ENCODE data around the gene GMEB2. TPM values are rescaled to one million over a fixed set of nuclear protein-coding genes. Genes with fewer than 3 reads are reported as not detected.
"Not testable (repeated sequence)": the region's sequence is repeated elsewhere in the genome, so short reads cannot be mapped to it uniquely, and the experiment has no call there.

Gene GMEB2
- total RNA-seq, 1 donor from 2014 or later, result 12.4 TPM

DNA sequence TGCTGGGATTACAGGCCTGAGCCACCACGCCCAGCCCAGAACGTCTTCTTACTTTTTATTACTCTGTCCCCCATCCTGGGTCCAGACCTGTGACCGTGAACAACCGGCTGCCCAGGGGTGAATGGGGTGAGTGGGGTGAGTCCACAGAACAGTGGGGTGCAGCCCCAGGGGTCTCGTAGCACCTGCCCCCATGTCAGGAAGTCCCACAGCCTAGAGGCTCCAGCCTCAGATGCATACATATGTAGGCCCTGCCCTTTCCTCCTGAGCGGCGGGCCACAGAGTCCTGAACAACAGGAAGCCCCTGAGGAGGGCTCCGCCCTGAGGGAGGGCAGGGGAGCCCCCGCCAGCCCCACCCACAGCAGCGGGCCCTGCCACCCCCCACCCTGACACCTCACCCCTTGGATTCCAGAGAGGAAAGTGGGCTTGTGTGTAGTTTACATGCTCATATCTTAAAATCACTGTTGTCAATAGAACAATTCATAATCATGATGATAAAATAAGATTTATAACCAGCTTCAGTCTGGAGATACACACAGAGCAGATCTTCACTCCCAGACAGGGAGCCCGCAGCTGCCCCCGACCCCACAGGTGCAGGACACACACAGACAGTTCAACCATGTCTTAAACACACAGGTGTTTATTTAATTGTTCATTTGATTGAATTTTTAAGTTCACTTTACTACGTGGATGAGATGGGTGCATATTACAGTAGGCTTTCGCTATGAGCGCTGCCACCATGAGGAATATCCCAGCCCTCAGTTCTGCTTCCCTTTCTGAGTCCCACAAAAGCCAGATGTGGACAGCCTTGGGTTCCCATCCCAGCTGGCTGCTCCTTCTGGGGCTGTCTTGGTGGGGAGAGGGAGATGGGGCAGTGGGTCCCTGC, 12.4 kb upstream of the GMEB2 start:
- no peak for DNase-seq (ENCODE audit: low read depth)

- no peak for DNase-seq (ENCODE audit: low read depth)
These were observed 10.1 kb upstream of the GMEB2 start for GRCh38 chr20:63636752-63637628.

DNA sequence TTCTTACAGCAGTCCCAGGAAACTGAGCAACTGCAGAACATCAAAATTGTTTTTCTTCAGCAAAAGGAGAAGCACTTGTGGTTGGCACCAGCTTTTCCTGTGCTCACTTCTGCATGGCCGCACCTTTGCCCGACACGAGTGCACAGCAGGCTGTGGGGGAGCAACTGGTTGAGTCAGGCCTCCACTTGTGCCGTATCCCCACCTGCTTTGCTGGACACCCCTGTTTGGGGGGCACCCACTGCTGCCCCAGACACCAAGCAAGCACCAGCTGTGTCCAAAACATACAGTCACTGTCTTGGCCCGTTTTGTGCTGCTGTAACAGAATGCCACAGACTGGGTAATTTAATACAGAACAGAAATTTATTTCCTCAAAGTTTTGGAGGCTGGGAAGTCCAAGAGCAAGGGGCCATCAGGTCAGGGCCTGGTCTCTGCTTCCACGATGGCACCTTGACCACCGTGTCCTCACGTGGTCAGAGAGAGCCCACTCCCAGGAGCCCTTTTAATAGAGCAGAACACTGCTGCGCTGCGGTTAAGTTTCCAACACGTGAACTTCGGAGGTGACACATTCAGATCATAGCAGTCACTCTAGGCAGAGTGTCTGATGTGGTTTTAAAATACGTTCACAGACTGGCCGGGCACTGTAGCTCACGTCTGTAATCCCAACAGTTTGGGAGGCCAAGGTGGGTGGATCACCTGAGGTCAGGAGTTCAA, 8.7 kb upstream of the GMEB2 start:
- no peak for DNase-seq (ENCODE audit: low read depth)

- no peak for DNase-seq (ENCODE audit: low read depth)
These were observed 6.8 kb upstream of the GMEB2 start for GRCh38 chr20:63633732-63634131.

DNA sequence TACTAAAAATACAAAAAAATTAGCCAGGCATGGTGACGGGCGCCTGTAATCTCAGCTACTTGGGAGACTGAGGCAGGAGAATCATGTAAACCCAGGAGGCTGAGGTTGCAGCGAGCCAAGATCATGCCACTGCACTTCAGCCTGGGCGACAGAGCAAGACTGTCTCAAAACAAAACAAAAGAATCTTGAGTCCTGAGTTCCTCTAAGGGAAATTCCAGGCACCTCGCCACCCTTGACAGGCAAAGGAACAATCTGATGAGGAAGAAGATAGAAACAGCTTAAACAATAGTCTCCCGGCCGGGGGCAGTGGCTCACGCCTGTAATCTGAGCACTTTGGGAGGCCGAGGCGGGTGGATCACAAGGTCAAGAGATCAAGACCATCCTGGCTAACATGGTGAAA, 4.5 kb upstream of the GMEB2 start:
- DNase-seq (ENCODE audit: low read depth), result not testable (repeated sequence)

DNA sequence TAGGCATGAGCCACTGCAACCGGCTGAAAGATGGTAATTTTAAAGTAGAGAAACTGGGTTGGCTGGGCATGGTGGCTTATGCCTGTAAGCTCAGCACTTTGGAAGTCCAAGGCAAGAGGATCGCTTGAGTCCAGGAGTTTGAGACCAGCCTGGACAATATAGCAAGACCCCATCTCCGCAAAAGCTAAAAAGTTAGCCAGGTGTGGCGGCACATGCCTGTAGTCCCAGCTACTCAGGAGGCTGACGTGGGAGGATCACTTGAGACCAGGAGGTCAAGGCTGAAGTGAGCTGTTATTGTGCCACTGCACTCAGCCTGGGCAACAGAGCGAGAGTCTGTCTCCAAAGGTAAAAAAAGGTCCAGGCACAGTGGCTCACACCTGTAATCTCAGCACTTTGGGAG, 4.1 kb upstream of the GMEB2 start:
- DNase-seq (ENCODE audit: low read depth), result not testable (repeated sequence)

- DNase-seq (ENCODE audit: low read depth), result peak; percentile 77
These were observed 1.5 kb upstream of the GMEB2 start for GRCh38 chr20:63628246-63628975.

GRCh38 chr20:63627751-63628245, 897 bp upstream of the GMEB2 start:
- no peak for DNase-seq (ENCODE audit: low read depth)

DNA sequence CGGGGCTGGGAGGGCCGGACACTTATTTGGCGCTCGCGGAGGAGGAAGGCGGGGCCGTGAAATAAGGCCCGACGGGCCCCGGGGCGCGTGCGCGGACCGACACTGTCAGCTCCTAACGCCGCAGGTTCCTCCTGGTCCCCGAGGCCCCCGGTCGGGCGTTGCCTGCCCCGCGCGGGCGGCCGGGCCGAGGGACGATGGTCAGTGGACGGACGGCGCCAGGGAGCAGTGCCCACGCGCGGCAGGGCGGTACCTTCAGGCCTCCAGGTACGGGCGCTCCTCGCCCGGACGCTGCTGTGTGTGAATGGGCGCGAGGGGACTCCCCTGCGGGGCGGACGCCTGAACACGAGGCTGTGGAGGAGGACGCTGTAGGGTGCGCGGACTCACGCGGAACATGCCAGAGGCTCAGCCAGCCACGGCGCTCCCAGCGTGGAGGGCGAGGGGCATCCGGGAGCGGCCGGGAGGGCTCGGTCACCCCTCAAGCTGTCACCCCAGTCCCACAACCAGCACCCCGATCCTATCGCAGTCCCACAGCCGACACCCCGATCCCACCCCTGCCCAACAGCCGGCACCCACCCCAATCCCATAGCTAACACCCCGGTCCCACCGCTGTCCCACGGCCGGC, 339 bp upstream of the GMEB2 start:
- peak; percentile 94 for DNase-seq (ENCODE audit: low read depth)

GRCh38 chr20:63625771-63626423, 1.0 kb downstream of the GMEB2 start:
- DNase-seq (ENCODE audit: low read depth), result peak; percentile 14

DNA sequence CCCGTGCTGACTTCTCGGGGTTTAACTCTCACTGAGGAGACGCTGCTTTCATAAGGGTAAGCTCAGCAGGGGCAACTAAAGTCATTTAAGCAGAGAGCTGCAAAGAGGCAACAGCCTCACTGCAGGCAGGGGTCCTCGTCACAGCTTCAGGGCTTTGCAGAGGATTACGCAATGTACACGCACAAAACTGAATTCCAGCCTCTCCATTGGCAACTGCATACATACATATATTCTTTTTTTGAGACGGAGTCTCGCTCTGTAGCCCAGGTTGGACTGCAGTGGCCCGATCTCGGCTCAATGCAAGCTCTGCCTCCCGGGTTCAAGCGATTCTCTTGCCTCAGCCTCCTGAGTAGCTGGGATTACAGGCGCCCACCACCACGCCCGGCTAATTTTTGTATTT, 2.4 kb downstream of the GMEB2 start:
- no peak for DNase-seq (ENCODE audit: low read depth)

GRCh38 chr20:63622732-63623131, 4.2 kb downstream of the GMEB2 start:
- no peak for DNase-seq (ENCODE audit: low read depth)

DNA sequence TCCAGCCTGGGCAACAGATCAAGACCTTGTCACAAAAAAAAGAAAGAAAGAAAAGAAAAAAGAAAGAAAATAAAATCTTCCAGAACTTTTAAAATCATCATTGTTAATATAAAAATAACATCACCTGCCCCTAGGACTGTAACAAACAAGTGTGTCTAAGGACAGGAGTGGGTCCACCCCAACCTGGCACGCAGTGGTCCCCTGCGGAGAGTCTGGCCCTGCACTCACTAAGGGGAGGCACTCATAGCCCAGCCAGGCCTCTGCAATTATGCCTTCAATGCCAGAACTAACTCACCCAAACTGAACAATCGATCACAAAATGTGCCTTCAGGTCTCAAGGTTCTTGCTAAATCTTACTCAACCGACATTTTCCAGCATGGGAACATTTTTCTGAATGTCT, 4.8 kb downstream of the GMEB2 start:
- no peak for DNase-seq (ENCODE audit: low read depth)

GRCh38 chr20:63620991-63621390, 5.9 kb downstream of the GMEB2 start:
- no peak for DNase-seq (ENCODE audit: low read depth)

- DNase-seq (ENCODE audit: low read depth), result no peak
These were observed 7.4 kb downstream of the GMEB2 start for GRCh38 chr20:63619505-63619904.

DNA sequence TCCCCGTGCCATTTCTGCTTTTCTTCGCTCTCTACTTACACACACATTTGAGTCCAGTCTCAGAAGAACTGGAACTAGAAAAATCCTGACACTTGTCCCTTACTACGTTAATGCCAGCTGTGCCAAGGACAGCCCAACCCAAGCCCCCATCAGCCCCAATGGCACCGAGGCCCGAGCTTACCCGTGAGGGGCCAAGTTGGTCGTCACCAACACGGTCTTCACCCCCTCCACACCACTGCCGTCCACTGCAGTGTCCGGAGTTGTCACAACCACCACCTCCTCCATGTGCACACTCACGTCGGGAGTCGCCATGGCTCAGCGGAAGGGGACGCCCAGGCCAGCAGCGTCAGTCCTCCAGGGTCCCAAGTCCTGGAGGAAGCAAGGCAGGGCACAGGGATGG, 7.8 kb downstream of the GMEB2 start:
- no peak for DNase-seq (ENCODE audit: low read depth)

DNA sequence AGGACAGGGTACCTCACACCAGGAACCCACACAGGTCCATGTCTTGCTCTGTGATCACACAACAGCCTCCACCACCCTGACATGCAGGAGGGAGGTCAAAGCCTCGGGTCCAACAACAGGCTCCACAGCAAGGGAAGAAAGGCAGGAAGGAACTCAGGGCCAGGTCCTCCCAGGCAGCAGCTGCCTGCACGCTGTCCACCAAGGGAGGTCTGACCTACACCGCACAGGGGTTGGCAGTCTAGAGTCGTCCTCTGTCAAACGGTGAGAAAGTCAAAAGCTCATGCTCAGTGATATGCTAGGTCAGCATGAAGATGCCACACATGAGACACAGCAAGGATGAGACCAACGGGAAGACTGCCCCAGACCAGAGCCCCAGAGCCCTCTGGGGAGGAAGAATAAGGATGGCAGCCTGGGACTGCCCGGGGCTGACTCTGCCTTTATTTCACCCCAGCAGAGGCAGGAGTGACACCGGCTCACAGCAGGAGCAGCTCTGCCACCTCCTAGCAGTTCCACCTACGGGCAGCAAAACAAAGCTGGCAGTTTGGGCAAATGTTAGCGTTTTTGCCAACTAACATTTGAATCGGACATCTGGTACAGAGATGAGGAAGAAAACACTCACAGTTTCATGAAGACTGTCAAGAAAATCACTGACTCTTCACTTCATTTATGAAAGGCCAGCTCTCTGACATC, 8.5 kb downstream of the GMEB2 start:
- DNase-seq (ENCODE audit: low read depth), result no peak

GRCh38 chr20:63617876-63618265, 9.0 kb downstream of the GMEB2 start:
- no peak for DNase-seq (ENCODE audit: low read depth)

Measured in myocyte (in vitro differentiated cells).